Adipocyte (in vitro differentiated cells): ENCODE measurements around the gene OR10V1.
"Not testable (repeated sequence)": the region's sequence is repeated elsewhere in the genome, so short reads cannot be mapped to it uniquely, and the experiment has no call there.

ENCODE experiments used
- DNase-seq: peaks from one replicate; pipeline ENCODE4 v3.0.0-alpha.2; 2015; ENCODE audit warnings: low read depth
- H3K27me3 ChIP-seq: replicated peaks from 2 replicates; pipeline ENCODE4 v1.7.0; 2013; ENCODE audit warnings: mild to moderate bottlenecking, low read length, moderate library complexity; ENCODE audit not compliant: control insufficient read depth, insufficient read depth
- H3K36me3 ChIP-seq: 2 replicates; pipeline ENCODE4 v1.7.0; 2013; ENCODE audit warnings: low read length, mild to moderate bottlenecking, moderate library complexity; ENCODE audit not compliant: control insufficient read depth, insufficient read depth, severe bottlenecking
- H3K4me1 ChIP-seq: 2 replicates; pipeline ENCODE4 v1.7.0; 2013; ENCODE audit warnings: mild to moderate bottlenecking, low read length, moderate library complexity; ENCODE audit not compliant: control insufficient read depth, insufficient read depth
- H3K4me3 ChIP-seq: 2 replicates; pipeline ENCODE4 v1.7.0; 2013; ENCODE audit warnings: mild to moderate bottlenecking, low read length, moderate library complexity
- H3K9ac ChIP-seq: 2 replicates; pipeline ENCODE4 v1.7.0; 2013; ENCODE audit warnings: mild to moderate bottlenecking, low read length, moderate library complexity
- H3K9me3 ChIP-seq: 2 replicates; pipeline ENCODE4 v1.7.0; 2013; ENCODE audit warnings: mild to moderate bottlenecking, low read length, moderate library complexity; ENCODE audit not compliant: control insufficient read depth

OR10V1 gene

GRCh38 chr11:59708537-59708936 lies 5.1 kb downstream of the OR10V1 start:
- Histone ChIP-seq H3K4me1 (peaks cover 16% of the 10 kb centered on the region), H3K9me3 (no peaks in the 10 kb centered on the region), H3K4me3 (no peak overlapping the region), H3K27me3 (no peaks in the 10 kb centered on the region), H3K36me3 (no peaks in the 10 kb centered on the region), H3K9ac (no peak overlapping the region)
- DNase-seq = peak; percentile 19

GRCh38 chr11:59707371-59707770 lies 6.3 kb downstream of the OR10V1 start:
- Histone ChIP-seq H3K4me1 (peaks cover 16% of the 10 kb centered on the region), H3K27me3 (no peaks in the 10 kb centered on the region), H3K9ac (peak overlapping the region; percentile 25), H3K4me3 (no peak overlapping the region), H3K36me3 (no peaks in the 10 kb centered on the region), H3K9me3 (no peaks in the 10 kb centered on the region)
- DNase-seq = no peak

- Histone ChIP-seq H3K4me1 (peaks cover 16% of the 10 kb centered on the region), H3K4me3 (no peak overlapping the region), H3K9ac (peak overlapping the region; percentile 25), H3K9me3 (no peaks in the 10 kb centered on the region), H3K27me3 (no peaks in the 10 kb centered on the region), H3K36me3 (no peaks in the 10 kb centered on the region)
- peak; percentile 66 for DNase-seq
Observed at GRCh38 chr11:59706518-59707285, 6.9 kb downstream of the OR10V1 start.

- no peaks in the 10 kb centered on the region for H3K36me3 ChIP-seq
- H3K4me3 ChIP-seq = no peak overlapping the region
- no peaks in the 10 kb centered on the region for H3K27me3 ChIP-seq
- H3K9me3 ChIP-seq = no peaks in the 10 kb centered on the region
- no peak overlapping the region for H3K9ac ChIP-seq
- DNase-seq = peak; percentile 37
- peaks cover 16% of the 10 kb centered on the region for H3K4me1 ChIP-seq
Observed at GRCh38 chr11:59705294-59705693, 8.4 kb downstream of the OR10V1 start.

GRCh38 chr11:59703515-59703914 lies 10.1 kb downstream of the OR10V1 start:
- not testable (repeated sequence) for H3K9ac ChIP-seq, H3K9me3 ChIP-seq, H3K36me3 ChIP-seq, DNase-seq, H3K27me3 ChIP-seq, H3K4me3 ChIP-seq
- peaks cover 19% of the 10 kb centered on the region for H3K4me1 ChIP-seq

- H3K4me1 ChIP-seq = peaks cover 10% of the 10 kb centered on the region
- not testable (repeated sequence) for H3K36me3 ChIP-seq, H3K4me3 ChIP-seq, DNase-seq, H3K9me3 ChIP-seq, H3K9ac ChIP-seq, H3K27me3 ChIP-seq
Observed at GRCh38 chr11:59700157-59700556, 13.5 kb downstream of the OR10V1 start.

GRCh38 chr11:59698506-59698905 lies 15.1 kb downstream of the OR10V1 start:
- Histone ChIP-seq H3K36me3 (no peaks in the 10 kb centered on the region), H3K4me1 (peaks cover 10% of the 10 kb centered on the region), H3K27me3 (no peaks in the 10 kb centered on the region), H3K9me3 (peaks cover 7% of the 10 kb centered on the region), H3K9ac (peak overlapping the region; percentile 25), H3K4me3 (no peak overlapping the region)
- DNase-seq = peak; percentile 69

- Histone ChIP-seq H3K4me1 (peaks cover 2% of the 10 kb centered on the region), H3K4me3 (no peak overlapping the region), H3K9me3 (peaks cover 23% of the 10 kb centered on the region), H3K9ac (no peak overlapping the region), H3K27me3 (no peaks in the 10 kb centered on the region), H3K36me3 (no peaks in the 10 kb centered on the region)
- no peak for DNase-seq
Observed at GRCh38 chr11:59692915-59693314, 20.7 kb downstream of the OR10V1 start.

- Histone ChIP-seq H3K9me3 (peaks cover 23% of the 10 kb centered on the region), H3K9ac (no peak overlapping the region), H3K36me3 (no peaks in the 10 kb centered on the region), H3K27me3 (no peaks in the 10 kb centered on the region), H3K4me1 (no peaks in the 10 kb centered on the region), H3K4me3 (no peak overlapping the region)
- DNase-seq = no peak
Observed at GRCh38 chr11:59691156-59691555, 22.5 kb downstream of the OR10V1 start.

GRCh38 chr11:59689015-59689414 lies 24.6 kb downstream of the OR10V1 start:
- Histone ChIP-seq H3K36me3 (no peaks in the 10 kb centered on the region), H3K27me3 (no peaks in the 10 kb centered on the region), H3K4me1 (no peaks in the 10 kb centered on the region), H3K4me3 (no peak overlapping the region), H3K9ac (no peak overlapping the region), H3K9me3 (peaks cover 25% of the 10 kb centered on the region)
- no peak for DNase-seq

- H3K4me1 ChIP-seq, H3K27me3 ChIP-seq, H3K36me3 ChIP-seq, H3K4me3 ChIP-seq, H3K9ac ChIP-seq, H3K9me3 ChIP-seq, DNase-seq: not testable (repeated sequence)
Observed at GRCh38 chr11:59681260-59681725, 32.4 kb downstream of the OR10V1 start.
